Measurements from ENCODE around the gene HINT3. TPM values are rescaled to one million over a fixed set of nuclear protein-coding genes. Genes with fewer than 3 reads are reported as not detected.

The HINT3 gene
- total RNA-seq, 5 donors from 2014 or later (not counting 1 experiment from before 2014, with no cell fraction given) = 8.5 to 11.7 (median 10.5) TPM

GRCh38 chr6:125943528-125944433 lies 12.8 kb upstream of the HINT3 start:
- Histone ChIP-seq H3K4me1 (ENCODE audit: control insufficient read depth in 1 of 2, extremely low read depth in 1 of 2, insufficient read depth in 2 of 2, low read length in 2 of 2) (no peaks in the 10 kb centered on the region), H3K27ac (ENCODE audit: low read length) (no peak overlapping the region), H3K9me3 (no peaks in the 10 kb centered on the region), H3K36me3 (ENCODE audit: control insufficient read depth in 2 of 2, extremely low read depth in 1 of 2, insufficient read depth in 1 of 2, low read length in 1 of 2) (no peaks in the 10 kb centered on the region), H3K27me3 (replicated peaks in 1 of 2; ENCODE audit: control insufficient read depth in 2 of 2, extremely low read depth in 1 of 2, insufficient read depth in 2 of 2, low read length in 1 of 2) (no peaks in the 10 kb centered on the region), H3K4me3 (ENCODE audit: control insufficient read depth in 1 of 2, extremely low read depth in 1 of 2, low read length in 1 of 2) (no peak overlapping the region)
- DNase-seq = no peak
- H3K27me3 Mint-ChIP-seq = peaks cover 9 to 13% of the 10 kb centered on the region in 2 donors
- no peaks in the 10 kb centered on the region for H3K36me3 Mint-ChIP-seq
- POLR2A ChIA-PET = no interaction called here
- 64% methylated on average over 3 of the region's 4 CpGs for WGBS (ENCODE audit: insufficient coverage)
- H3K9me3 Mint-ChIP-seq = no peaks in the 10 kb centered on the region
- CTCF ChIA-PET = no interaction called here
- no peak overlapping the region for H3K27ac Mint-ChIP-seq
- no peak for ATAC-seq (replicated peaks in 1 of 4)
- H3K4me3 Mint-ChIP-seq = no peak overlapping the region
- peaks cover 0 to 6% (median 3%) of the 10 kb centered on the region in 3 donors for H3K4me1 Mint-ChIP-seq

DNA sequence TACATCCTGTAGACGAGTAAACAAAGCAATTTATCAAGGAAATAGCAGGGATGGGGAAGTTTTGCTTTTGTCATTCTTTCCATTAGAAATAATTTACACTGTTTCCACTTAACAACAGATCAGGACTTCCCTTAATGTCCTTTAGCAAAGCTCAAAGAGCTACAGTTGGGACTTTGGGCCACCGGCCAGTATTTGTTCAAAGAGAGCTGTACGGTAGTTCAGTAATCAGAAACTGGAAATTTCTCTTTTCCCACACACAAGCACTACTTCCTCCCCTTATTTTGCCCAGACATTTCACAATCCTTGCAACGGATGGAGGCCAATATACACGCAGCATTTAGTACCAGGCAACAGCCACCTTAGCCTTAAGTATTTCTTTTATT lies 12.1 kb upstream of the HINT3 start:
- ATAC-seq (replicated peaks in 1 of 4) (no peak), DNase-seq (no peak)
- Histone ChIP-seq H3K4me1 (ENCODE audit: control insufficient read depth in 1 of 2, extremely low read depth in 1 of 2, insufficient read depth in 2 of 2, low read length in 2 of 2) (no peaks in the 10 kb centered on the region), H3K27me3 (replicated peaks in 1 of 2; ENCODE audit: control insufficient read depth in 2 of 2, extremely low read depth in 1 of 2, insufficient read depth in 2 of 2, low read length in 1 of 2) (no peaks in the 10 kb centered on the region), H3K4me3 (ENCODE audit: control insufficient read depth in 1 of 2, extremely low read depth in 1 of 2, low read length in 1 of 2) (no peak overlapping the region), H3K27ac (ENCODE audit: low read length) (no peak overlapping the region), H3K9me3 (no peaks in the 10 kb centered on the region), H3K36me3 (ENCODE audit: control insufficient read depth in 2 of 2, extremely low read depth in 1 of 2, insufficient read depth in 1 of 2, low read length in 1 of 2) (no peaks in the 10 kb centered on the region)
- Mint-ChIP-seq H3K9me3 (no peaks in the 10 kb centered on the region), H3K27me3 (peaks cover 7 to 13% of the 10 kb centered on the region in 2 donors), H3K4me3 (no peak overlapping the region), H3K4me1 (peaks cover 0 to 6% (median 3%) of the 10 kb centered on the region in 3 donors), H3K36me3 (no peaks in the 10 kb centered on the region), H3K27ac (no peak overlapping the region)
- CTCF ChIA-PET = no interaction called here
- POLR2A ChIA-PET = interaction anchor here in 1 of 2 donors (0.6 kb wide), 1 partner anchor 20 kb away, joined by 4 read pairs; no protein-coding TSS in a partner anchor
- no CpG with 5 or more reads among the region's 5 CpGs for WGBS (ENCODE audit: insufficient coverage)

GRCh38 chr6:125944896-125945295 lies 11.7 kb upstream of the HINT3 start:
- H3K27ac ChIP-seq (ENCODE audit: low read length) = no peak overlapping the region

GRCh38 chr6:125945378-125946141 lies 11.0 kb upstream of the HINT3 start:
- H3K27me3 Mint-ChIP-seq = peaks cover 10% of the 10 kb centered on the region in 2 donors
- Histone ChIP-seq H3K9me3 (no peaks in the 10 kb centered on the region), H3K27me3 (replicated peaks in 1 of 2; ENCODE audit: control insufficient read depth in 2 of 2, extremely low read depth in 1 of 2, insufficient read depth in 2 of 2, low read length in 1 of 2) (peaks cover 0 to 3% of the 10 kb centered on the region in 2 experiments), H3K4me3 (ENCODE audit: control insufficient read depth in 1 of 2, extremely low read depth in 1 of 2, low read length in 1 of 2) (no peak overlapping the region), H3K4me1 (ENCODE audit: control insufficient read depth in 1 of 2, extremely low read depth in 1 of 2, insufficient read depth in 2 of 2, low read length in 2 of 2) (no peaks in the 10 kb centered on the region), H3K27ac (ENCODE audit: low read length) (no peak overlapping the region), H3K36me3 (ENCODE audit: control insufficient read depth in 2 of 2, extremely low read depth in 1 of 2, insufficient read depth in 1 of 2, low read length in 1 of 2) (no peaks in the 10 kb centered on the region)
- peaks cover 0 to 6% (median 3%) of the 10 kb centered on the region in 3 donors for H3K4me1 Mint-ChIP-seq
- no peak overlapping the region for H3K4me3 Mint-ChIP-seq
- H3K36me3 Mint-ChIP-seq = no peaks in the 10 kb centered on the region
- no peaks in the 10 kb centered on the region for H3K9me3 Mint-ChIP-seq
- 83% methylated on average over 1 of the region's 1 CpG for WGBS (ENCODE audit: insufficient coverage)
- no peak overlapping the region for H3K27ac Mint-ChIP-seq
- CTCF ChIA-PET = interaction anchor here in 1 of 2 donors (0.7 kb wide), 1 partner anchor 342 kb away, joined by 3 read pairs; no protein-coding TSS in a partner anchor
- no peak for DNase-seq
- POLR2A ChIA-PET = no interaction called here
- ATAC-seq (replicated peaks in 1 of 4) = no peak

More at GRCh38 chr6:125944896-125945295, 11.7 kb upstream of the HINT3 start:
- no peaks in the 10 kb centered on the region for H3K36me3 ChIP-seq (ENCODE audit: control insufficient read depth in 2 of 2, extremely low read depth in 1 of 2, insufficient read depth in 1 of 2, low read length in 1 of 2)
- H3K4me1 Mint-ChIP-seq = peaks cover 0 to 6% (median 3%) of the 10 kb centered on the region in 3 donors
- ATAC-seq (replicated peaks in 1 of 4) (no peak), DNase-seq (no peak)
- H3K27me3 Mint-ChIP-seq = peaks cover 8 to 11% of the 10 kb centered on the region in 2 donors
- no peaks in the 10 kb centered on the region for H3K36me3 Mint-ChIP-seq
- H3K9me3 Mint-ChIP-seq = no peaks in the 10 kb centered on the region
- no peak overlapping the region for H3K4me3 Mint-ChIP-seq
- POLR2A ChIA-PET = interaction anchor here in 1 of 2 donors (0.6 kb wide), 1 partner anchor 19 kb away, joined by 4 read pairs; no protein-coding TSS in a partner anchor
- WGBS (ENCODE audit: insufficient coverage) = no CpG with 5 or more reads among the region's 1 CpG
- H3K4me1 ChIP-seq (ENCODE audit: control insufficient read depth in 1 of 2, extremely low read depth in 1 of 2, insufficient read depth in 2 of 2, low read length in 2 of 2) = no peaks in the 10 kb centered on the region
- peaks cover 0 to 3% of the 10 kb centered on the region in 2 experiments for H3K27me3 ChIP-seq (replicated peaks in 1 of 2; ENCODE audit: control insufficient read depth in 2 of 2, extremely low read depth in 1 of 2, insufficient read depth in 2 of 2, low read length in 1 of 2)
- CTCF ChIA-PET = interaction anchor here in 1 of 2 donors (0.7 kb wide), 1 partner anchor 341 kb away, joined by 3 read pairs; no protein-coding TSS in a partner anchor
- H3K9me3 ChIP-seq = no peaks in the 10 kb centered on the region
- no peak overlapping the region for H3K27ac Mint-ChIP-seq
- no peak overlapping the region for H3K4me3 ChIP-seq (ENCODE audit: control insufficient read depth in 1 of 2, extremely low read depth in 1 of 2, low read length in 1 of 2)

DNA sequence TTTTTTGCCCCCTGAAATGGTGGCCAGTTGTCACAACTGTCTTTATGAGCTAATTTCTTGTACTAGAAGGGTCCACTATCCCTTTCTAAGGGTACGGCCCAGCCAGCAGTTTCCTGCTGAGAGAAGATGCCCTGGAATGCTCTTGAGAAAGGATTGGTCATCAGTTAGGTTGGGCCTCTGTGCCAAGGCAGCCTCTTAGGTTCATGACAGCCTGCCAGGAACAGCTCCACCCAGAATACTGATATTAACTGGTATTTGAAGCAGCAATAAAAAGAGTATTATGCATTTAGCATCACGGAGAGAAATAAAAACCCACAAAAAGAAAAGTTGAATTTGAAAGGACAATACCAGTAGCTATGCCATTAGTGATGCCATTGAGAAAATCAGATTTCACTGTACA lies 9.0 kb upstream of the HINT3 start:
- H3K4me1 Mint-ChIP-seq = peaks cover 0 to 6% (median 3%) of the 10 kb centered on the region in 3 donors
- WGBS (ENCODE audit: insufficient coverage) = no CpG with 5 or more reads among the region's 2 CpGs
- Histone ChIP-seq H3K4me3 (ENCODE audit: control insufficient read depth in 1 of 2, extremely low read depth in 1 of 2, low read length in 1 of 2) (no peak overlapping the region), H3K36me3 (ENCODE audit: control insufficient read depth in 2 of 2, extremely low read depth in 1 of 2, insufficient read depth in 1 of 2, low read length in 1 of 2) (no peaks in the 10 kb centered on the region), H3K4me1 (ENCODE audit: control insufficient read depth in 1 of 2, extremely low read depth in 1 of 2, insufficient read depth in 2 of 2, low read length in 2 of 2) (no peaks in the 10 kb centered on the region), H3K27me3 (replicated peaks in 1 of 2; ENCODE audit: control insufficient read depth in 2 of 2, extremely low read depth in 1 of 2, insufficient read depth in 2 of 2, low read length in 1 of 2) (peaks cover 0 to 3% of the 10 kb centered on the region in 2 experiments), H3K9me3 (no peaks in the 10 kb centered on the region), H3K27ac (ENCODE audit: low read length) (no peak overlapping the region)
- peaks cover 6 to 11% of the 10 kb centered on the region in 2 donors for H3K27me3 Mint-ChIP-seq
- no peak overlapping the region for H3K4me3 Mint-ChIP-seq
- H3K36me3 Mint-ChIP-seq = no peaks in the 10 kb centered on the region
- POLR2A ChIA-PET = interaction anchor here in 1 of 2 donors (0.6 to 0.8 kb wide), 2 partner anchors 15 to 153 kb away, joined by 3 to 4 read pairs; no protein-coding TSS in a partner anchor
- CTCF ChIA-PET = interaction anchor here in 1 of 2 donors (1.3 kb wide), 1 partner anchor 8 kb away, joined by 8 read pairs; no protein-coding TSS in a partner anchor
- no peak for DNase-seq
- no peaks in the 10 kb centered on the region for H3K9me3 Mint-ChIP-seq
- no peak overlapping the region for H3K27ac Mint-ChIP-seq
- no peak for ATAC-seq (replicated peaks in 1 of 4)

DNA sequence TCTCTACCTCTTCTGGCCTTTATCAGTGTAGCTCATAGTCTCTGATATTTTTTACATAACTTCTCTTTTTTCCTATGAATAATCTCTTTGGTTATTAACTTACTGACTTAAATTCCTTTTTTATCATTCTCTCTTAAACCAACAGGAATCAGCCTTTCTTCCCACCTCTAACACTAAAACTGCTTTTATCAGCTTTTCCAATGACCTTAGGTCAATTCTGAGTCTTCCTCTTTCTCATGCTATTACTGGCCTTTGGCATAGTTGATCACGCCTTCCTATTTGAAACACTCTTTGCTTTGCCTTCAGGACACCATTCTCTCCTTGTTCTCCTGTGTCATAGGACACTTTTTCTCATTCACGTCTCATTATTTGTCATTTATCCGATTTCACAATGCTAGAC lies 8.1 kb upstream of the HINT3 start:
- Mint-ChIP-seq H3K4me3 (no peak overlapping the region), H3K27ac (no peak overlapping the region), H3K4me1 (peaks cover 0 to 6% (median 3%) of the 10 kb centered on the region in 3 donors), H3K9me3 (no peaks in the 10 kb centered on the region), H3K27me3 (peaks cover 3 to 11% of the 10 kb centered on the region in 2 donors), H3K36me3 (no peaks in the 10 kb centered on the region)
- Histone ChIP-seq H3K27ac (ENCODE audit: low read length) (no peak overlapping the region), H3K36me3 (ENCODE audit: control insufficient read depth in 2 of 2, extremely low read depth in 1 of 2, insufficient read depth in 1 of 2, low read length in 1 of 2) (no peaks in the 10 kb centered on the region), H3K9me3 (no peaks in the 10 kb centered on the region), H3K4me3 (ENCODE audit: control insufficient read depth in 1 of 2, extremely low read depth in 1 of 2, low read length in 1 of 2) (no peak overlapping the region), H3K27me3 (replicated peaks in 1 of 2; ENCODE audit: control insufficient read depth in 2 of 2, extremely low read depth in 1 of 2, insufficient read depth in 2 of 2, low read length in 1 of 2) (peaks cover 0 to 5% of the 10 kb centered on the region in 2 experiments), H3K4me1 (ENCODE audit: control insufficient read depth in 1 of 2, extremely low read depth in 1 of 2, insufficient read depth in 2 of 2, low read length in 2 of 2) (no peaks in the 10 kb centered on the region)
- WGBS (ENCODE audit: insufficient coverage) = 94% methylated on average over 2 of the region's 3 CpGs
- ATAC-seq (replicated peaks in 1 of 4) (no peak), DNase-seq (no peak)
- ChIA-PET CTCF (no interaction called here), POLR2A (no interaction called here)
